Fibroblast of skin of right biceps (primary cell): ENCODE results near the gene ZNF844.
"Not testable (repeated sequence)": the region's sequence is repeated elsewhere in the genome, so short reads cannot be mapped to it uniquely, and the experiment has no call there.

Experiments
- DNase-seq: peaks from one replicate; pipeline ENCODE4 v3.0.0-alpha.2; 2013

ZNF844 gene

DNA sequence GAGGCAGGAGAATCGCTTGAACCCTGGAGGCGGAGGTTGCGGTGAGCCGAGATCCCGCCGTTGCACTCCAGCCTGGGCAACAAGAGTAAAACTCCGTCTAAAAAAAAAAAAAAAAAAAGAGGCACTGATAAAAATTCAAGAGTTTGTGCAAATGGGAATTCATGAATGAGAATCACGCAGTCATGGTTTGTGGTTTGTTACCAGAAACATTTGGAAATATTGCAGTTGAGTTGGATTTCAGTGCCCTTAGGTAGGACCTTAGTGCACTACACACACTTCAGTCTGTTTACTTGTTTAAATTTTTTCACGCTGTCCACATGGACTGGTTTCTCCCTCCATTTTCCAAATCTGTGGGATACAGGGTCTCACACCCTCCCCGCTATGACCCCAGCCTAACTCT, 28.4 kb downstream of the ZNF844 start:
- DNase-seq: peak; percentile 7

GRCh38 chr19:12093777-12094176, 29.2 kb downstream of the ZNF844 start:
- no peak for DNase-seq

DNA sequence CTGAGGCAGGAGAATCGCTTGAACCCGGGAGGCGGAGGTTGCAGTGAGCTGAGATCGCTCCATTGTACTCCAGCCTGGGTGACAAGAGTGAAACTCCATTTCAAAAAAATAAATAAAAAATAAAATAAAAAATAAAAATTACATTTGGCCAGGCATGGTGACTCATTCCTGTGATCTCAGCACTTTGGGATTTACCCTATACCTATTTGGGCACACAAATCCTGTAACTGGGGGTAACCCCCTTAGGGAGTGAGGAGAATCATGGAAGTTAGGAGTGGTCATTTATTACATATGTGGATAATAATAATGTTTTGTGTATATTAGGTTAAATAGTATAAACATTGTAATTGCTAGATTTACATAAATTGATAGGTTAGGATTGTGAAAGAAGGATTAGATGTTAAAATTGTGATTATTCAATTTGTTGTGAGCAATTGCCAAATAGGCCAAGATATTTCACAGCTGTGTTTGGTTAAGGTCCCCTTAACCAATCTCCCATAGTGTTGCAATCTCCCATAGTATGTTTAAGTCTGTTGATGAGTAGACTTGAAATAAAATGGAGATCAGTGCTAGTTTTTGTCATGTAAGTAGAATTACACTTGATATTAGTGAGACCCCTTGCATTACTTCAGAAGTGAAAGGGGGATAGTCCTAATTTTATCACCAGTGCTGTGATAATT, 30.7 kb downstream of the ZNF844 start:
- DNase-seq: peak; percentile 15

GRCh38 chr19:12098040-12098439, 33.5 kb downstream of the ZNF844 start:
- no peak for DNase-seq

DNA sequence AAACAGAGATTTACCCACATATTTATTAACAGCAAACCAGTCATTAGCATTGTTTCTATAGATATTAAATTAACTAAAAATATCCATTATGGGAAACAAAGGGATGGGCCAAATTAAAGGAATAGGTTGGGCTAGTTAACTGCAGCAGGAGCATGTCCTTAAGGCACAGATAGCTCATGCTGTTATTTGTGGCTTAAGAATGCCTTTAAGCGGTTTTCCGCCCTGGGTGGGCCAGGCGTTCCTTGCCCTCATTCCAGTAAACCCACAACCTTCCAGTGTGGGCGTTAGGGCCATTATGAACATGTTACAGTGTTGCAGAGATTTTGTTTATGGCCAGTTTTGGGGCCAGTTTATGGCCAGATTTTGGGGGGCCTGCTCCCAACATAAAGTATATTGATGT, 39.4 kb downstream of the ZNF844 start:
- DNase-seq: not testable (repeated sequence)

- DNase-seq: no peak
Measured at GRCh38 chr19:12111176-12111575, 46.6 kb downstream of the ZNF844 start.

DNA sequence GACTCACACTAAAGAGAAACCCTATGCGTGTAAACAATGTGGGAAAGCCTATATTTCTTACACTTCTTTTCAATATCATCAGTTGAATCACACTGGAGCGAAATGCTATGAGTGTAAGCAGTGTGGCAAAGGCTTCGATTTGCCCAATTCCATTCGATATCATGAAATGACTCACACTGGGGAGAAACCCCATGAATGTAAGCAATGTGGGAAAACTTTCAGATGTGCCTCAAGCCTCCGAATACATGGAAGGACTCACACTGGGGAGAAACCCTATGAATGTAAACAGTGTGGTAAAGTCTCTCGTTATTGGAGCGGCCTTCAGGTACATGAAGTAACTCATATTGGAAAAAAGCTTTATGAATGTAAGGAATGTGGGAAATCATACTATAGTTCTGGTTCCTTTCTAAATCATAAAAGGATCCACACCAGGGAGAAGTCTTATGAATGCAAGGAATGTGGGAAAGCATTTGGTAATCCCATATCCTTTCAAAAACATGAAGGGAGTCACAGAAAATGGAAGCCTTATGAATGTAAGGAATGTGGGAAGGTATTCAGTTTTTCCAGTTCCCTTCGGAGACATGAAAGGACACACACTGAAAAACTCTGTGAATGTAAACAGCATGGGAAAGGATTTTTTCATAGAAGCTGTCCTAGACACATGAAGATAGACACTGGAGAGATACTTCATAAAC, 47.6 kb downstream of the ZNF844 start:
- DNase-seq: peak; percentile 8

GRCh38 chr19:12112701-12113100, 48.2 kb downstream of the ZNF844 start:
- DNase-seq: no peak

GRCh38 chr19:12113121-12113520, 48.6 kb downstream of the ZNF844 start:
- peak; percentile 9 for DNase-seq

GRCh38 chr19:12117201-12117970, 52.9 kb downstream of the ZNF844 start:
- DNase-seq: no peak

DNA sequence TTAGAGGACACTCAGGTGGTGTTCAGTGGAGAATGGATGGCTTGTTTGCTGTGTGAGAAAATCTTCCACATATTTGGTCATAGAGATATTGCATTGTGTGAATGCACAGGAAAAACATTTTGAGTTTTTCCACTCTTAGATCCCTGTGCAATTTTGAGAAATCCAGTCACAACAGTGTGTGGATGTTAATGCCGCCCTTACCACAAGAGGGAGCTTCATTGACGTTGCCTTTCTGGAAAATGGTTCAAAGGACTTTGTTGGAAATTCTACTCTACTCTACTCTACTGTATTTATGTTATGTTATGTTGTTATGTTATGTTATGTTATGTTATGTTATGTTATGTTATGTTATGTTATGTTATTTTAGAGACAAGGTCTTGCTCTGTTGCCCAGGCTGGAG, 62.2 kb downstream of the ZNF844 start:
- DNase-seq: no peak
